ENCODE measurements around the gene UBE2R2. TPM values are rescaled to one million over a fixed set of nuclear protein-coding genes. Genes with fewer than 3 reads are reported as not detected.

UBE2R2 gene
- total RNA-seq, 1 experiment from 2014 or later, result 52.1 TPM

- Mint-ChIP-seq H3K4me1 (no peaks in the 10 kb centered on the region), H3K4me3 (no peak overlapping the region), H3K27me3 (ENCODE audit: low read depth) (no peaks in the 10 kb centered on the region), H3K9me3 (no peaks in the 10 kb centered on the region), H3K36me3 (ENCODE audit: insufficient read depth in 1 of 3, low read depth in 3 of 3) (peaks cover 25 to 76% (median 62%) of the 10 kb centered on the region in 3 experiments; a peak in 6 of 7 replicates), H3K27ac (no peak overlapping the region)
- Histone ChIP-seq H4K8ac (replicated peaks; ENCODE audit: insufficient read length, low read depth, low read length) (no peak overlapping the region), H3K27ac (ENCODE audit: insufficient read length, low read depth, low read length) (no peak overlapping the region), H4K20me1 (ENCODE audit: control insufficient read depth, insufficient read depth, insufficient read length) (no peaks in the 10 kb centered on the region), H3K9me3 (ENCODE audit: control insufficient read depth, low read depth, low read length) (no peaks in the 10 kb centered on the region), H2BK120ac (ENCODE audit: low read depth, low read length, poor library complexity, severe bottlenecking) (no peak overlapping the region), H3K18ac (ENCODE audit: insufficient read length, low read depth, low read length) (no peak overlapping the region), H2BK15ac (ENCODE audit: low read depth, low read length) (no peak overlapping the region), H2AFZ (ENCODE audit: low read length) (no peak overlapping the region), H2BK12ac (ENCODE audit: insufficient read length, low read depth, low read length) (no peak overlapping the region), H3K9ac (ENCODE audit: extremely low read depth, insufficient read length, low read length) (no peak overlapping the region), H3K4me2 (ENCODE audit: insufficient read depth, insufficient read length, low read length) (no peak overlapping the region), H3K79me2 (ENCODE audit: insufficient read depth, low read length) (no peaks in the 10 kb centered on the region), H3K79me1 (ENCODE audit: insufficient read depth, low read depth, low read length, poor library complexity, severe bottlenecking) (no peaks in the 10 kb centered on the region), H4K91ac (ENCODE audit: insufficient read length, low read depth, low read length) (no peak overlapping the region), H4K5ac (ENCODE audit: insufficient read length, low read depth, low read length) (no peak overlapping the region), H2BK20ac (ENCODE audit: low read depth, low read length, poor library complexity, severe bottlenecking) (no peak overlapping the region), H3K4me1 (ENCODE audit: insufficient read depth, low read length) (no peaks in the 10 kb centered on the region), H3K23ac (ENCODE audit: insufficient read length, low read depth, low read length) (no peak overlapping the region), H3T11ph (ENCODE audit: low read length) (no peak overlapping the region), H3K27me3 (ENCODE audit: insufficient read depth, low read length) (no peaks in the 10 kb centered on the region), H2BK5ac (ENCODE audit: insufficient read length, low read length) (no peak overlapping the region), H3K4ac (ENCODE audit: low read depth, low read length) (no peak overlapping the region), H3K56ac (ENCODE audit: insufficient read length, low read depth, low read length) (no peak overlapping the region), H3K23me2 (ENCODE audit: insufficient read length, low read depth, low read length, poor library complexity, severe bottlenecking) (no peaks in the 10 kb centered on the region), H2AK5ac (ENCODE audit: insufficient read length, low read length) (no peak overlapping the region), H3K14ac (ENCODE audit: insufficient read depth, low read length) (no peak overlapping the region)
- no peak for TF ChIP-seq CTCF (conservative IDR thresholded peaks at IDR 0.05)
- no peak for DNase-seq
- WGBS (ENCODE audit: extremely low coverage, insufficient read length, low lambda C conversion rate), result no CpG with 5 or more reads among the region's 4 CpGs
Measured at GRCh38 chr9:33956544-33956943, 139.6 kb downstream of the UBE2R2 start.
